HepG2 (cell line): ENCODE results near the gene SPAG4. TPM values are rescaled to one million over a fixed set of nuclear protein-coding genes. Genes with fewer than 3 reads are reported as not detected.
A peak's percentile ranks its signal among the peaks of the same experiment; 100 is the strongest.

Experiments
- ATAC-seq: fragments of 200-7000 bp; cut with Tn5 transposase; 3 replicates; pipeline ENCODE4 v1.9.1; 2020; ENCODE audit warnings: mild to moderate bottlenecking, moderate library complexity
- BruUV-seq: library from RNA; stranded (reverse); fragments of 400-500 nt; replicated peaks from 2 replicates; lab custom pipeline; 2021; lab: Mats Ljungman, UMichigan
- CTCF ChIA-PET: fragments of 300-600 bp; formaldehyde crosslinking; extraction: SDS; loops from one replicate; lab custom pipeline; 2021; ENCODE audit warnings: low total read pairs, inconsistent platforms, low intra/inter-chr PET ratio; lab: Yijun Ruan, JAX
- POLR2A ChIA-PET: fragments of 350-600 bp; sonication (Branson Sonifier 250); formaldehyde crosslinking; loops from one replicate; lab custom pipeline; 2020; ENCODE audit warnings: antibody characterized with exemption, inconsistent platforms; lab: Yijun Ruan, JAX
- DNase-seq: peaks from one replicate; pipeline ENCODE4 v3.0.0-alpha.2; 2015; ENCODE audit warnings: low spot score
- FAIRE-seq: peaks from 3 replicates; lab custom pipeline; 2011; peaks lifted over from hg19 to GRCh38; lab: Jason Lieb, UNC
- H2AFZ ChIP-seq: one replicate; pipeline ENCODE4 v1.6.1; 2011; ENCODE audit warnings: low read length, inconsistent platforms
- H3K27ac ChIP-seq: fragments of 300-600 bp; 3 replicates; pipeline ENCODE4 v1.8.0; 2011; ENCODE audit warnings: mixed run types, mild to moderate bottlenecking, mixed read lengths, low read length, inconsistent platforms; ENCODE audit not compliant: insufficient read depth; ENCODE audit errors: extremely low read length
- H3K27me3 ChIP-seq, 2 experiments: fragments of 200-600 bp in 1 of 2; 2 replicates in 1 of 2; 3 replicates in 1 of 2; pipeline versions ENCODE4 v1.6.0 to v1.8.0; 2011; ENCODE audit warnings: low read length in 2 of 2, mild to moderate bottlenecking in 2 of 2, moderate library complexity in 2 of 2, inconsistent platforms in 1 of 2; ENCODE audit not compliant: insufficient read depth in 2 of 2, control insufficient read depth in 1 of 2
- H3K36me3 ChIP-seq, 2 experiments: fragments of 200-600 bp in 1 of 2; replicated peaks in 1 of 2; 2 replicates in 1 of 2; 3 replicates in 1 of 2; pipeline versions ENCODE4 v1.5.1 to v1.8.0; 2011; ENCODE audit warnings: low read length in 2 of 2, inconsistent platforms in 1 of 2; ENCODE audit not compliant: insufficient read depth in 2 of 2, control insufficient read depth in 1 of 2
- H3K4me1 ChIP-seq: 2 replicates; pipeline ENCODE4 v1.5.1; 2012; ENCODE audit warnings: low read length, inconsistent platforms; ENCODE audit not compliant: insufficient read depth
- H3K4me2 ChIP-seq: 2 replicates; pipeline ENCODE4 v1.6.0; 2011; ENCODE audit warnings: low read depth, low read length, inconsistent platforms
- H3K4me3 ChIP-seq, 3 experiments: fragments of 200-600 bp in 1 of 3; sonication (generic), shearing (Covaris generic) in 1 of 3; replicated peaks in 1 of 3; 2 replicates each; pipeline ENCODE4 v1.5.1; 2011 to 2016; ENCODE audit warnings: low read length in 3 of 3, inconsistent platforms in 2 of 3, low read depth in 2 of 3, mild to moderate bottlenecking in 2 of 3, control low read depth in 1 of 3, mixed read lengths in 1 of 3; ENCODE audit not compliant: insufficient read depth in 1 of 3
- H3K79me2 ChIP-seq: one replicate; pipeline ENCODE4 v1.6.1; 2011; ENCODE audit warnings: low read length, inconsistent platforms; ENCODE audit not compliant: insufficient read depth
- H3K9ac ChIP-seq: 2 replicates; pipeline ENCODE4 v1.6.0; 2011; ENCODE audit warnings: mild to moderate bottlenecking, low read depth, low read length, inconsistent platforms; ENCODE audit not compliant: insufficient read depth
- H3K9me3 ChIP-seq: 2 replicates; pipeline ENCODE4 v1.5.1; 2012; ENCODE audit warnings: mild to moderate bottlenecking, low read length
- H4K20me1 ChIP-seq: 2 replicates; pipeline ENCODE4 v1.6.0; 2011; ENCODE audit warnings: inconsistent platforms, mild to moderate bottlenecking, low read length, moderate library complexity; ENCODE audit not compliant: insufficient read depth
- AGO2 ChIP-seq: fragments of 200-400 bp; formaldehyde crosslinking; optimal IDR thresholded peaks from 2 replicates; pipeline ENCODE3; 2017; ENCODE audit warnings: mild to moderate bottlenecking, low read depth, low read length, moderate library complexity
- ARID5B ChIP-seq: IDR thresholded peaks from 2 replicates; pipeline ENCODE4 v1.4.0; 2020; ENCODE audit warnings: mild to moderate bottlenecking, missing genetic modification reagents
- CENPX ChIP-seq: sonication (generic); formaldehyde crosslinking; IDR thresholded peaks from 2 replicates; pipeline ENCODE4 v1.9.0; 2021; ENCODE audit warnings: mild to moderate bottlenecking, missing genetic modification reagents, moderate library complexity
- FOXA3 ChIP-seq: IDR thresholded peaks from 2 replicates; pipeline ENCODE4 v1.6.1; 2016; ENCODE audit warnings: missing genetic modification reagents, missing compliant biosample characterization
- FOXP1 ChIP-seq, 2 experiments: fragments of 450-650 bp in 1 of 2; IDR thresholded peaks; 2 replicates each; pipeline ENCODE4 v1.6.1; 2017 to 2018; ENCODE audit warnings: antibody characterized with exemption in 1 of 2
- RFX1 ChIP-seq: fragments of 450-650 bp; IDR thresholded peaks from 2 replicates; pipeline ENCODE4 v1.6.1; 2017
- RFXANK ChIP-seq: IDR thresholded peaks from 2 replicates; pipeline ENCODE4 v1.6.1; 2016
- SAP130 ChIP-seq: IDR thresholded peaks from 2 replicates; pipeline ENCODE4 v1.6.1; 2016; ENCODE audit warnings: low read depth
- SMARCC2 ChIP-seq: fragments of 450-650 bp; IDR thresholded peaks from 2 replicates; pipeline ENCODE4 v1.6.1; 2017; ENCODE audit warnings: antibody characterized with exemption, mild to moderate bottlenecking
- TBX2 ChIP-seq: sonication (generic); formaldehyde crosslinking; IDR thresholded peaks from 2 replicates; pipeline ENCODE4 v1.5.0; 2020; ENCODE audit warnings: missing genetic modification reagents, mild to moderate bottlenecking, borderline replicate concordance
- TBX3 ChIP-seq: fragments of 450-650 bp; IDR thresholded peaks from 2 replicates; pipeline ENCODE4 v1.6.1; 2017; ENCODE audit warnings: antibody characterized with exemption, mild to moderate bottlenecking, inconsistent platforms, borderline replicate concordance
- ZFX ChIP-seq: sonication (generic); formaldehyde crosslinking; IDR thresholded peaks from 2 replicates; pipeline ENCODE4 v1.4.0; 2020; ENCODE audit warnings: mild to moderate bottlenecking, low read depth, missing genetic modification reagents, moderate library complexity
- ZNF121 ChIP-seq: sonication (generic); formaldehyde crosslinking; IDR thresholded peaks from 2 replicates; pipeline ENCODE4 v1.5.0; 2020; ENCODE audit warnings: mild to moderate bottlenecking, missing genetic modification reagents
- ZNF263 ChIP-seq: sonication (generic); formaldehyde crosslinking; IDR thresholded peaks from 2 replicates; pipeline ENCODE4 v1.4.0; 2020; ENCODE audit warnings: missing genetic modification reagents
- ZNF501 ChIP-seq: sonication (generic); formaldehyde crosslinking; IDR thresholded peaks from 2 replicates; pipeline ENCODE4 v1.5.1; 2020; ENCODE audit warnings: mild to moderate bottlenecking, moderate library complexity, missing genetic modification reagents
- WGBS: methylation state at CpG from one replicate; pipeline ENCODE4 v1.1.6; 2017; ENCODE audit warnings: low lambda C conversion rate; 5-methylcytosine and 5-hydroxymethylcytosine counted together
- in situ Hi-C: cut with HindIII; loops from 2 replicates; pipeline ENCODE4 v1.10.0; 2017; ENCODE audit warnings: low pct_unique_long_range_greater_than_20kb; ENCODE audit not compliant: extremely low pct_ligation_motif_present
- intact Hi-C: fragments of 100-400 bp; cut with micrococcal nuclease; formaldehyde crosslinking; loops from one replicate; pipeline ENCODE4 v1.10.0; 2022; ENCODE audit not compliant: unreplicated experiment
- polyA plus RNA-seq, 8 experiments: library from polyadenylated mRNA; depleted of rRNA in 3 of 8; stranded (reverse) in 7 of 8; unstranded in 1 of 8; fragments of >200 nt; fragmentation: Illumina TruSeq in 4 of 8; extraction: Trizol in 4 of 8; gene quantifications; 2 replicates each; pipeline versions ENCODE4 v1.2.1 to v1.2.3, GENCODE V29; 2011 to 2016; ENCODE audit warnings: low read depth in 4 of 8, missing spikeins in 1 of 8, mixed read lengths in 1 of 8; ENCODE audit not compliant: insufficient read depth in 1 of 8
- total RNA-seq, 5 experiments: library from RNA; depleted of rRNA; stranded (reverse); fragments of >200 nt; fragmentation: Illumina TruSeq; extraction: Trizol; gene quantifications; 2 replicates each; pipeline ENCODE4 v1.2.3, GENCODE V29; 2016; ENCODE audit warnings: low read depth in 1 of 5
- TF ChIP-seq, protein P1 (sequence below), 2 experiments: sonication (generic) in 1 of 2; formaldehyde crosslinking in 1 of 2; IDR thresholded peaks; 2 replicates each; pipeline versions ENCODE4 v1.4.0 to v1.6.1; 2018 to 2020; ENCODE audit warnings: missing genetic modification reagents in 2 of 2, borderline replicate concordance in 1 of 2, low read depth in 1 of 2, mild to moderate bottlenecking in 1 of 2, missing biosample characterization in 1 of 2

The SPAG4 gene
- total and polyA plus RNA-seq, 2 of the 13 experiments (the other 11 are each of a cell fraction or from before 2014, with no cell fraction given), result 5.8 to 137 TPM

- Histone ChIP-seq H2AFZ (no peak overlapping the region), H3K79me2 (no peaks in the 10 kb centered on the region), H3K4me3 (no peak overlapping the region), H3K4me1 (peaks cover 14% of the 10 kb centered on the region), H3K4me2 (no peak overlapping the region), H3K36me3 (peaks cover 43 to 62% of the 10 kb centered on the region in 2 experiments), H3K27ac (no peak overlapping the region), H3K9me3 (no peaks in the 10 kb centered on the region), H3K9ac (no peak overlapping the region), H4K20me1 (peaks cover 7% of the 10 kb centered on the region; the same call in 1 of the 2 replicates), H3K27me3 (no peaks in the 10 kb centered on the region)
- DNase-seq, result no peak
- ChIA-PET CTCF (no interaction called here), POLR2A (interaction anchor here (1.7 kb wide), 1 partner anchor 10 kb away, joined by 5 read pairs; no protein-coding TSS in a partner anchor)
- WGBS, result 93% methylated on average over 6 of the region's 6 CpGs
- in situ Hi-C loops (no loop called here), intact Hi-C loops (no loop called here)
- no TSS peak for BruUV-seq
- ATAC-seq, result peak; percentile 14; the same call in 2 of the 3 replicates
- FAIRE-seq, result no peak
- TF ChIP-seq ARID5B (CRISPR knock-in tag) (peak; percentile 24; the same call in 1 of the 2 replicates), ZFX (no peak), RFXANK (CRISPR knock-in tag) (no peak), FOXA3 (peak; percentile 54), ZNF263 (CRISPR knock-in tag) (peak; percentile 89), TBX3 (peak; percentile 39; the same call in 1 of the 2 replicates), CENPX (CRISPR knock-in tag) (no peak), RFX1 (no peak), ZNF501 (CRISPR knock-in tag) (peak; percentile 66; the same call in 1 of the 2 replicates), TBX2 (peak; percentile 8; the same call in 1 of the 2 replicates), ZNF121 (CRISPR knock-in tag) (peak; percentile 98), SAP130 (CRISPR knock-in tag) (peak; percentile 18; the same call in 1 of the 2 replicates), FOXP1 (IDR thresholded peaks at IDR 0.05) (no peak), FOXP1 (CRISPR knock-in tag; IDR thresholded peaks at IDR 0.05) (peak; percentile 31; the same call in 1 of the 2 replicates), SMARCC2 (0 out of 2 replicates have a peak, but pooled peaks have one; percentile 20), AGO2 (peak; percentile 35)
- TF ChIP-seq, protein P1, sequence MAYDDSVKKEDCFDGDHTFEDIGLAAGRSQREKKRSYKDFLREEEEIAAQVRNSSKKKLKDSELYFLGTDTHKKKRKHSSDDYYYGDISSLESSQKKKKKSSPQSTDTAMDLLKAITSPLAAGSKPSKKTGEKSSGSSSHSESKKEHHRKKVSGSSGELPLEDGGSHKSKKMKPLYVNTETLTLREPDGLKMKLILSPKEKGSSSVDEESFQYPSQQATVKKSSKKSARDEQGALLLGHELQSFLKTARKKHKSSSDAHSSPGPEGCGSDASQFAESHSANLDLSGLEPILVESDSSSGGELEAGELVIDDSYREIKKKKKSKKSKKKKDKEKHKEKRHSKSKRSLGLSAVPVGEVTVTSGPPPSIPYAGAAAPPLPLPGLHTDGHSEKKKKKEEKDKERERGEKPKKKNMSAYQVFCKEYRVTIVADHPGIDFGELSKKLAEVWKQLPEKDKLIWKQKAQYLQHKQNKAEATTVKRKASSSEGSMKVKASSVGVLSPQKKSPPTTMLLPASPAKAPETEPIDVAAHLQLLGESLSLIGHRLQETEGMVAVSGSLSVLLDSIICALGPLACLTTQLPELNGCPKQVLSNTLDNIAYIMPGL (CRISPR knock-in tag; IDR thresholded peaks at IDR 0.05; ENCODE audit: borderline replicate concordance in 1 of 2, low read depth in 1 of 2), result 0 out of 4 replicates have a peak, but pooled peaks of 1 of the 2 experiments have one; percentile 16
Measured at GRCh38 chr20:35625584-35626385, 10.2 kb downstream of the SPAG4 start.
